Measurements from ENCODE around the gene ATP6V0A4. TPM values are rescaled to one million over a fixed set of nuclear protein-coding genes. Genes with fewer than 3 reads are reported as not detected.

Gene ATP6V0A4
- total RNA-seq, 1 experiment from 2014 or later, result not detected

DNA sequence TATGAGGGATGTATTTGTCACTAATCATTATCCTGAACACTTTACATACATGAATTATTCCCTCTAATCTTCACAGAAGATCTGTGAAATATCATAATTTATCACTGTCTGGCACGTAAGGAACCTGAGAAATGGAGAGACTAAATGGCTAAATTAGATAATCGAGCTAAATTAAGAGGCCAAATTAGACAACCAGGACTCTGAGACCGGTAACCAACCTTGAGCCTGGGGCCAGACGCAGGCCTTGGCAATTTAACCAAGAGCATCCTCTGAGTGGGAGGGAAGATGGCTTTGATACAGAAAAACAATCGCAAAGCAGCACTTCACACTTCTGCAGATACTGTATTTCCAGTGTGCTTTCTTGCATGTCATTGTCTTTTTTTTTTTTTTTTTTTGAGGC lies 118.2 kb downstream of the ATP6V0A4 start (continued):
- TF ChIP-seq ELF1 (IDR thresholded peaks at IDR 0.05; ENCODE audit: borderline replicate concordance, low read depth), result no peak

- Histone ChIP-seq H3K79me2 (ENCODE audit: insufficient read depth, low read length) (no peaks in the 10 kb centered on the region), H3K27me3 (ENCODE audit: insufficient read depth, low read length) (no peaks in the 10 kb centered on the region), H4K20me1 (ENCODE audit: insufficient read depth) (no peaks in the 10 kb centered on the region), H3K36me3 (ENCODE audit: control insufficient read depth in 1 of 2, insufficient read depth in 2 of 2, low read length in 2 of 2) (no peaks in the 10 kb centered on the region), H2AFZ (ENCODE audit: low read depth, low read length, poor library complexity, severe bottlenecking) (no peak overlapping the region), H3K9ac (ENCODE audit: low read length) (no peak overlapping the region), H3K4me1 (ENCODE audit: control insufficient read depth in 1 of 2, insufficient read depth in 2 of 2, low read length in 2 of 2) (no peaks in the 10 kb centered on the region), H3K4me2 (ENCODE audit: low read length) (no peak overlapping the region), H3K9me3 (ENCODE audit: control insufficient read depth in 1 of 2, insufficient read depth in 1 of 2, low read depth in 1 of 2, low read length in 2 of 2) (no peaks in the 10 kb centered on the region), H3K27ac (ENCODE audit: low read depth, low read length) (no peak overlapping the region), H3K9me2 (ENCODE audit: insufficient read depth) (no peaks in the 10 kb centered on the region), H3K4me3 (replicated peaks in 1 of 2; ENCODE audit: low read depth in 1 of 2, low read length in 2 of 2) (no peak overlapping the region)
- intact Hi-C loops (cut with micrococcal nuclease), result no loop called here
- TF ChIP-seq POLR2AphosphoS5 (IDR thresholded peaks at IDR 0.05; ENCODE audit: low read depth, low read length) (no peak), FOSL1 (IDR thresholded peaks at IDR 0.05; ENCODE audit: low read depth) (no peak), CBX3 (IDR thresholded peaks at IDR 0.05; ENCODE audit: low read depth) (no peak), POLR2A (IDR thresholded peaks at IDR 0.05; ENCODE audit: borderline replicate concordance, extremely low read depth, insufficient read depth, insufficient read length) (no peak), CEBPB (IDR thresholded peaks at IDR 0.05; ENCODE audit: low read depth) (no peak), JUND (IDR thresholded peaks at IDR 0.05) (no peak), SIN3A (IDR thresholded peaks at IDR 0.05; ENCODE audit: low read depth) (no peak), EGR1 (IDR thresholded peaks at IDR 0.05; ENCODE audit: low read depth) (no peak), CTCF (IDR thresholded peaks at IDR 0.05 in 2 of 3, conservative IDR thresholded peaks at IDR 0.05 in 1 of 3; ENCODE audit: borderline replicate concordance in 1 of 3, insufficient read depth in 1 of 3, low read depth in 2 of 3, low read length in 2 of 3) (no peak), RAD21 (IDR thresholded peaks at IDR 0.05; ENCODE audit: low read depth) (no peak), ATF3 (IDR thresholded peaks at IDR 0.05) (no peak), SRF (IDR thresholded peaks at IDR 0.05; ENCODE audit: low read depth) (no peak), SP1 (IDR thresholded peaks at IDR 0.05; ENCODE audit: low read depth) (no peak), YY1 (IDR thresholded peaks at IDR 0.05; ENCODE audit: extremely low read depth, insufficient replicate concordance, low read depth, low read length) (no peak), ZFX (IDR thresholded peaks at IDR 0.05) (no peak)
- TF ChIP-seq, protein P1, sequence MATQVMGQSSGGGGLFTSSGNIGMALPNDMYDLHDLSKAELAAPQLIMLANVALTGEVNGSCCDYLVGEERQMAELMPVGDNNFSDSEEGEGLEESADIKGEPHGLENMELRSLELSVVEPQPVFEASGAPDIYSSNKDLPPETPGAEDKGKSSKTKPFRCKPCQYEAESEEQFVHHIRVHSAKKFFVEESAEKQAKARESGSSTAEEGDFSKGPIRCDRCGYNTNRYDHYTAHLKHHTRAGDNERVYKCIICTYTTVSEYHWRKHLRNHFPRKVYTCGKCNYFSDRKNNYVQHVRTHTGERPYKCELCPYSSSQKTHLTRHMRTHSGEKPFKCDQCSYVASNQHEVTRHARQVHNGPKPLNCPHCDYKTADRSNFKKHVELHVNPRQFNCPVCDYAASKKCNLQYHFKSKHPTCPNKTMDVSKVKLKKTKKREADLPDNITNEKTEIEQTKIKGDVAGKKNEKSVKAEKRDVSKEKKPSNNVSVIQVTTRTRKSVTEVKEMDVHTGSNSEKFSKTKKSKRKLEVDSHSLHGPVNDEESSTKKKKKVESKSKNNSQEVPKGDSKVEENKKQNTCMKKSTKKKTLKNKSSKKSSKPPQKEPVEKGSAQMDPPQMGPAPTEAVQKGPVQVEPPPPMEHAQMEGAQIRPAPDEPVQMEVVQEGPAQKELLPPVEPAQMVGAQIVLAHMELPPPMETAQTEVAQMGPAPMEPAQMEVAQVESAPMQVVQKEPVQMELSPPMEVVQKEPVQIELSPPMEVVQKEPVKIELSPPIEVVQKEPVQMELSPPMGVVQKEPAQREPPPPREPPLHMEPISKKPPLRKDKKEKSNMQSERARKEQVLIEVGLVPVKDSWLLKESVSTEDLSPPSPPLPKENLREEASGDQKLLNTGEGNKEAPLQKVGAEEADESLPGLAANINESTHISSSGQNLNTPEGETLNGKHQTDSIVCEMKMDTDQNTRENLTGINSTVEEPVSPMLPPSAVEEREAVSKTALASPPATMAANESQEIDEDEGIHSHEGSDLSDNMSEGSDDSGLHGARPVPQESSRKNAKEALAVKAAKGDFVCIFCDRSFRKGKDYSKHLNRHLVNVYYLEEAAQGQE (IDR thresholded peaks at IDR 0.05; ENCODE audit: low read depth), result no peak
- POLR2A ChIA-PET, result no interaction called here
- no TSS peak for BruUV-seq (replicated peaks)
- RAD21 ChIA-PET (ENCODE audit: low non-redundant PET in 1 of 2, low total read pairs in 2 of 2, uncharacterized antibody in 2 of 2, unreplicated experiment in 2 of 2), result no interaction called here
- no peak for ATAC-seq
- CTCF ChIA-PET, result no interaction called here
- no peak for DNase-seq (ENCODE audit: low read depth, low spot score)
Observed at GRCh38 chr7:138670594-138670993, 127.4 kb downstream of the ATP6V0A4 start.
